OCI-LY7 (cell line): ENCODE results near the gene FOXD1.

ENCODE experiments used
- CTCF ChIP-seq: fragments of 200-600 bp; sonication (generic); conservative IDR thresholded peaks from 2 replicates; pipeline ENCODE4 v1.5.1; 2014; ENCODE audit warnings: mild to moderate bottlenecking, antibody characterized with exemption, low read length, moderate library complexity, mixed read lengths
- EZH2phosphoT487 ChIP-seq: fragments of 200-600 bp; sonication (generic); IDR thresholded peaks from 2 replicates; pipeline ENCODE4 v1.6.1; 2018; ENCODE audit warnings: low read depth, borderline replicate concordance, mild to moderate bottlenecking, mixed run types, antibody characterized with exemption, low read length, moderate library complexity, mixed read lengths

- TF ChIP-seq CTCF (no peak), EZH2phosphoT487 (no peak)
Measured at GRCh38 chr5:73497497-73498056, 49.0 kb upstream of the FOXD1 start.
